ENCODE data around the gene KCNMB2.

Gene KCNMB2

DNA sequence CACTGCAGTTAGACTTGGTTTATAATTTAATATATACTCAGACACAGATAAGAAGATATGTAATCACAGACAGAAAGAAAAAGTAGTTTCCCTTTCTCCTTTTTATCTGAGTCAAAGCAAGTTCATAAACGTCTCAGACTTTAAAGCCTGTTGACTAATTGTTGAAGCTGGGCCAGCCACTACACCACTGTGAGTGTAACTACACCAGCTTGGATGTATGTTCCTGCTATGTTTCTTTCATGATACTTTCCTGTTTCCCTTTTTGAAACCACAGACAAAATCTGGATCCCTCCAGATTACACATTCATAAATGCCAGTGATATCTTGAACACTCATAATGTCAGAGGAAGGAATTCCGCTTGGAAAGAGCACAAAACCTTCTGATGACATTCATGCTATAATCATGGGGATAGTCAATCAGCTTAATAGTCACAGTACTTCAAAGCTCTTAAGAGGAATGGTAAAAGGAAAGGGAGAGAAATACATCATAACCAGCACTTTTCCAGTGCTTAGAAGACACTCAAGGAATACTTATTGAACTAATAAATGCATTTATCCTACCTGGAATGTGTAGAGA, 32.0 kb downstream of the KCNMB2 start:
- TF ChIP-seq, protein P1, sequence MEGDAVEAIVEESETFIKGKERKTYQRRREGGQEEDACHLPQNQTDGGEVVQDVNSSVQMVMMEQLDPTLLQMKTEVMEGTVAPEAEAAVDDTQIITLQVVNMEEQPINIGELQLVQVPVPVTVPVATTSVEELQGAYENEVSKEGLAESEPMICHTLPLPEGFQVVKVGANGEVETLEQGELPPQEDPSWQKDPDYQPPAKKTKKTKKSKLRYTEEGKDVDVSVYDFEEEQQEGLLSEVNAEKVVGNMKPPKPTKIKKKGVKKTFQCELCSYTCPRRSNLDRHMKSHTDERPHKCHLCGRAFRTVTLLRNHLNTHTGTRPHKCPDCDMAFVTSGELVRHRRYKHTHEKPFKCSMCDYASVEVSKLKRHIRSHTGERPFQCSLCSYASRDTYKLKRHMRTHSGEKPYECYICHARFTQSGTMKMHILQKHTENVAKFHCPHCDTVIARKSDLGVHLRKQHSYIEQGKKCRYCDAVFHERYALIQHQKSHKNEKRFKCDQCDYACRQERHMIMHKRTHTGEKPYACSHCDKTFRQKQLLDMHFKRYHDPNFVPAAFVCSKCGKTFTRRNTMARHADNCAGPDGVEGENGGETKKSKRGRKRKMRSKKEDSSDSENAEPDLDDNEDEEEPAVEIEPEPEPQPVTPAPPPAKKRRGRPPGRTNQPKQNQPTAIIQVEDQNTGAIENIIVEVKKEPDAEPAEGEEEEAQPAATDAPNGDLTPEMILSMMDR (IDR thresholded peaks at IDR 0.05; ENCODE audit: control insufficient read depth, extremely low read depth, insufficient read depth): no peak
- DNase-seq (ENCODE audit: low read depth): no peak

DNA sequence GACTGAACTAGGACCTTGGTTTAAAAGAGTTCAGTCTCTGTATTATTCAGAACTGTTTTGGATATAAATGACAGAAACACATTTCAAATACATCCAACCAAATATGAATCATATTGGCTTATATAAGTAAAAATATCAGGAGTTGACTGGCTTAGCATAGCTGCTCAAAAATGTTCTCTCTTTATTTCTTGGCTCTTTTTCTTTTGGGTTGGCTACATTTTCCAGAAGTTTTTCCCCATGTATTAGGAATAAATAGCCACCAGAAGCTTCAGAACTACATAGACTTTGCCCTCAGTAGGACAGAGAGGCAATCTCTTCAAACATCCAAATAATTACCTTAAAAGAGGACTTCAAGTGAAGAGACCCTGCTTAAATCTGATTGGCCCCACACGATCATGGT, 32.7 kb downstream of the KCNMB2 start:
- no peak overlapping the region for H3K4me3 ChIP-seq (ENCODE audit: low read depth, low read length)
- no peak for DNase-seq (ENCODE audit: low read depth)
- TF ChIP-seq, protein P1 (IDR thresholded peaks at IDR 0.05; ENCODE audit: control insufficient read depth, extremely low read depth, insufficient read depth): no peak

More for the DNA sequence above, 32.0 kb downstream of the KCNMB2 start:
- H3K4me3 ChIP-seq (ENCODE audit: low read depth, low read length): no peak overlapping the region

DNA sequence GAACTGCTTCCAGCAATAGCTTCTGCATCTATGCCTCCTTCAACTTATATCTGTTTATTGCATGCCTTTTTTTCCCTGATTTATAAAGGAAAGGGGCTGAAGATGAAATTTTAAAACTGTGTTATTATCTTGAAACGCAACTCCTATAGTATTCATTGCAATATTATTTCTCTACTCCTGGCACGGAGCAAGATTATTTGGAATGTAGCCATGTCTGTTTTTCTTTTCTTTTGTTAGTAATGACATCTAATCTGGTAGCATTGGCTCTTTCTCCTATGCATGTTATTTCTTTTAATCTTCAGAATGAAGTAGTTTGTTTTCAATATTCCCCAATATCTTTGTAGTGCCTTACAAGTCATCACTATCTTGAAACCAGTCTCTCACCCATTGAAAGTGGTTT, 33.6 kb downstream of the KCNMB2 start:
- no peak overlapping the region for H3K4me3 ChIP-seq (ENCODE audit: low read depth, low read length)
- DNase-seq (ENCODE audit: low read depth): no peak
- TF ChIP-seq, protein P1 (IDR thresholded peaks at IDR 0.05; ENCODE audit: control insufficient read depth, extremely low read depth, insufficient read depth): no peak

DNA sequence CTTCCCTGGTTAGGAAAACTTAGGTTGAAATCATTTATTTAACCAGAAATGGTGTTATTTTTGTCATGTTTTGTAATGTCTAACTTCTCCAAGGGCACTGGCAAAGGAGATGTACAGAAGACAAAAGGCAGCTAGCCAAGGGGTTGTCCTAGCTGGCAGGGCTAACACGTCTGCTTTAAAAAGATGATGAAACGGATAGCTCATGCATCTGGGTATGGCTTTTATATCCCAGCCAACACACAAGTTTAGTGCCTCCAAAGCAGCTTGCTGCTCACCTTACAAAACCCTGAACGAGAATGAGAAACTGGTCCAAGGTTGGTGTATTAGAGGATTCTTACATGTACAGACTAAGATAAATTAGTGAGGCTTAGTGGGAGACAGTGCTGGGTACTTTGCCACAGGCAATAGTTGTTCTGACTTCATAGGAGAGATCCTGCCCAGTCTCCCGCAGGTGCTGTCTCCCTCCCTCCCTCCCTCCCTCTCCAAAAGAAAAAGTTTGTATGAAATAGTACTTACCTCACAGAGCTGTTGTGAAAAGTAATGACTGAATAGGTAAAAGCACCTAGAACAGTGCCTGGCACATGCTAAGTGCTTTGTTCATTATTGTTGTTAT, 47.8 kb downstream of the KCNMB2 start:
- DNase-seq (ENCODE audit: low read depth): peak; percentile 19
- TF ChIP-seq, protein P1 (IDR thresholded peaks at IDR 0.05; ENCODE audit: control insufficient read depth, extremely low read depth, insufficient read depth): no peak
- H3K4me3 ChIP-seq (ENCODE audit: low read depth, low read length): no peak overlapping the region

DNA sequence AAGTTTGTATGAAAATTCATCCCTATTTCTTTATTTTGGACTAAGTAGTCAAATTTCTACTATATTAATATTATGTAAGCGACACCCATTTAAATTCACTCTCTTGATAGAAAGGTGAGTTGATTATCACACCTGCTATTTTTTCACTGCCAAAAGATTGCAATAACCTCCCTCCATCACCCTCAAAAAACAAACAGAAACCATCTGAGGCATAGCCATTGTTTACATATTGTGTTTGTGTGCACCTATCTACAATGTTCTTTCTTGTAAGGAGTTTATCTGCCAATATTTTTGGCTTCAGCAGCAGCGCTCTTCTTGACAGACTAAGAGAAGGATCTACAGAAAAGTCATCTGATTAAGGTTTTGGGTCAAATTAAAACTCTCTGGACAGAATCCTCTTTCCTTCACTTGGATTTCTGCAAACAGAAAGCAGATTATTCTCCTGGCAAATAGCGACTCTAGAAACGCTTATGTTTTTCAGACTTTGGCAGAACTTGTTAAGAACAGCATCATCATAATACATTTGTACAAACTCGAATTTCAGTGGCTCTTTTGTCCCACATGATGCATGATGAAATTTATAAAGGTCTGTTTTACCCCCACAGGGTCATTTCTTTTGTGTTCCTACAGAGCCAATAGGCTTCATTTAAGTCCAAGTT, 48.6 kb downstream of the KCNMB2 start:
- DNase-seq (ENCODE audit: low read depth): peak; percentile 61
- TF ChIP-seq, protein P1 (IDR thresholded peaks at IDR 0.05; ENCODE audit: control insufficient read depth, extremely low read depth, insufficient read depth): no peak
- H3K4me3 ChIP-seq (ENCODE audit: low read depth, low read length): no peak overlapping the region

DNA sequence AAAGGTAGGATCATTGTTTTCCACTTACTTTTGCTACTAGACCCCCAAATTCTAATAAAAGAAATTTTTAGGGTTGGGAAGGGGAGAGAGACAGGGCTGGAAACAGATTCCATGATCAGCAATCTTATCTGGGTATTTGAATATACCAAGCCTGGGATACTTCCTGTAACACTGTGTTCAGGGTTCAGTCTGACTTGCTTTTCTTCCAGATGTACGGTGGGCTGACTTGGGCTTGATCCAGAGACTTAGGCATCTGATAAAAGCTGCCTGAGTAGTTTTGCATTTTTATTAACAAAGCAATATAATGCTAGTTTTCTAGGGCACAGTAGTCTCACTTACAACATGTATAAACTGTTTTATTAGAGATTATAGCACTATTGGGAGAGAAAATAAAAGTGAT, 49.2 kb downstream of the KCNMB2 start:
- no peak for DNase-seq (ENCODE audit: low read depth)
- H3K4me3 ChIP-seq (ENCODE audit: low read depth, low read length): no peak overlapping the region
- TF ChIP-seq, protein P1 (IDR thresholded peaks at IDR 0.05; ENCODE audit: control insufficient read depth, extremely low read depth, insufficient read depth): no peak
